Activated T-helper 1 cell treated with anti-CD3 and anti-CD28 coated beads, Interleukin-2, amount 50 U/mL, for 16 hours (primary cell): ENCODE data around the gene PLEKHB2.
"Not testable (repeated sequence)": the region's sequence is repeated elsewhere in the genome, so short reads cannot be mapped to it uniquely, and the experiment has no call there.

ENCODE experiments used
- DNase-seq, 2 donors: peaks; one replicate each; pipeline ENCODE4 v3.0.0-alpha.2; 2020; ENCODE audit warnings: low read depth in 1 of 2, low spot score in 1 of 2

Gene PLEKHB2, protein sequence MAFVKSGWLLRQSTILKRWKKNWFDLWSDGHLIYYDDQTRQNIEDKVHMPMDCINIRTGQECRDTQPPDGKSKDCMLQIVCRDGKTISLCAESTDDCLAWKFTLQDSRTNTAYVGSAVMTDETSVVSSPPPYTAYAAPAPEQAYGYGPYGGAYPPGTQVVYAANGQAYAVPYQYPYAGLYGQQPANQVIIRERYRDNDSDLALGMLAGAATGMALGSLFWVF

DNA sequence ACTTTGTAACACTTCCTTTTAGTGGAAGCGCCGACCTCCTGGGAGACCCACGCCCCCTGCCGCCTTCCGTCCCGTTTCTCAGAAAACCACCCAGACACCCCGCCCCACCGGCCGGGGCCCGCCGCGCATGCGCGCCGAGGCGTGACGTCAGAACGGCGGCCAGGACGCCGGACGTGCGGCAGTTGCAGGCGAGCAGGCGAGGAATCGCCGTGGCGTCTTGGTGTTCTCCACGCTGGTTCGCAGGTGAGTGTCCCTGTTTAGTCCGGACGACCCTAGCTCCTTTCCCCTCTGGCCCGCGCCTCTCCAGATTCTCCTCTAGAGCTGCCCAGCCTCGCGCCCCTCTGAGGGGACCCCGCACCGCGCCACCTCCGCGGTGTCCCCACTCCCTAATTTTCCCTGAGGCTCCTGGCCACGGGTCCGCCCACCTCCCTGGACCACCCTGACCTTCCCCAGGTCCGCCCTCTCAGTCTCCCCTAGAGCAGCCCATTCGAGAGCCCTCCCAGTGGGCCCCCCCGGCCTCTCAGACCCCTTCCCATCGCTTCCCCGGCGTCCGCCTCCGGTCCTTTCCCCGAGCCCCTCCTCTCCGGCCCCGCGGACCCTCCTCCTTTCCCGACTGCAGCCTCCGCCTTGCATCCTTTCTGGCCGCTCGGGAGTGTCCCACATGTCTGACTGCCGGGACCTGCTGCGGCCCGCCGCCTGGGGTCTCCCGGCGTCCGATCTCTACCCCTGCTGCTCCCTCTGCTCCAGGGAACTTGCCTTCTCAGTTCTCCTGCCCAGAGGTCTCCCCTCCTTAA is at the start of gene PLEKHB2:
Gene PLEKHB2, plus strand, starts transcription at position 181 of the 794 bp plus-strand sequence. CDS start 15,606 bp downstream, outside the sequence.
- peak; percentile 84 to 90 for DNase-seq

DNA sequence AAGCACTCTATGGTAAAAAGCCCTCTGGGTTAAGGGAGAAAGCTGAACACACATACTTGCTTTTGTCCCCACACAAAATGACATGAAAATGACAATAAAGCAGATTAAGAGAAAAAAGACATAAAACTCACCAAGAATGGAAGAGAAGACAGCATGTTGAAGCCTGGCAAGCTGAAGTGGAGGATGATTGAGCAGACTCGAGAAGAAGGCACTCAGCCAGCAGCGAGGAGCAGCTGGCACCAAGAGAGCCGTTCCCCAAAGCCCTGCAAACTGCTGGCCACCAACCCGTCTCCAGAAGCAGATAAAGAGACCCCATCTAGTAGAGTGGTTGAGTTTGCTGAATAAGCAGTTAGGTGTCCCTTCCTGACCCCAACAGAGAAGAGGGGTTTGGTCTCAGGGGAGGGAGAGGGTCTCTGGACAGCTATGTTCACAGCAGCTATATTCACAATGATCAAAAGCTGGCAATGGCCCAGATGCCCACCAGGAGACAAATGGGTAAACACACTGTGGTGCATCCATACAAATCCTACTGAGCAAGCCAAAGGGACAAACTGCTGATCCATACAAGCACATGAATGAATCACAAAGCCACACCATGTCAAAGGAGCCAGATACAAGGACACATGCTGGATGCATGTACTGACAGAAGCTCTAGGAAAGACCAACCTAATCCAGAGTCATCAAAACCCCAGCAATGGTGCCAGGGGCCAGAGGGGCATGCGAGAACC is 48.8 kb upstream of the PLEKHB2 start:
- no peak for DNase-seq

DNA sequence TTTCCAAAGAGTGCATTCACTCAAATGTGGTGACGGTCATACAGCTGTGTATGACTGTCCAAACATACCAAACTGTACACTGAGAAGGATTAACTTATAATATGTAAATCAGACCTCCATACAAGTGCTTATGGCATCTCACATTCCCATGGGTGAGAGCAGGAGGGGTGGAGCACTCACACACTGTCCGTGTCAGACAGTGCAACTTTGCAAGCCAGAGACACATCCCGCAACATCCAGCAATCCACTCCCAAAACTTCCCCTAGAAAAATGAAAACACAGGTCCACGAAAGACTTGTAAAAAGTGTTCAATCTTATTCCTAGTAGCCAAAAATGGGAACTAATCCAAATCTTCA is 48.2 kb upstream of the PLEKHB2 start:
- no peak for DNase-seq

DNA sequence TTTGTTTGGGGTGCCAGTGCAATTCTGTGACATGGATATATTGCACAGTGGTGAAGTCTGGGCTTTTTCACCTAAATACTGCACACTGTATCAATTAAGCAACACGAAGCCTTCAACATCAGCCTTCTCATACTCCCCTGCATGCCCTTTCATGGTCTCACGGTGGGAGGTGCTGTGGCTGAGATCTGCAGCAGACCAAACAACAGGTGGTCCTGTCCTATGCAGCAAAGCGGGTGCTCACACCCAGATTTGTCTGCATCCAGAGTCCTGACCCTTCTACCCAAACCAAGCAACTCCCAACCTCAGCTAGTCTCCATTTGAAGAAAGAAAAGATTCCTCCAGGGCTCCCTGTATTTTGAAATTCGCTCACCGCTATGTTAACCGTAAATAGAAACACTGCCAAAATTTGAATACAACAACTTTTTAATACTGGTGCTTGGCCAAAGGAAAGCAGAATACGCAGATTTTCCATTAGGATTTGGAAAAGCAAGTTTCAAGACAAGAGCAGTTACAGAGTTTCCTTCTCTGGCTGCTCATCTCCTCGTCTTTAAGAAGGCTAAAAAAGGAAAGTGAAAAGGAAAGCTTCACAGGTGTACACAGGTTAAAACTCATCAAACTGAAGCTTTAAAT is 46.8 kb upstream of the PLEKHB2 start:
- DNase-seq: no peak

DNA sequence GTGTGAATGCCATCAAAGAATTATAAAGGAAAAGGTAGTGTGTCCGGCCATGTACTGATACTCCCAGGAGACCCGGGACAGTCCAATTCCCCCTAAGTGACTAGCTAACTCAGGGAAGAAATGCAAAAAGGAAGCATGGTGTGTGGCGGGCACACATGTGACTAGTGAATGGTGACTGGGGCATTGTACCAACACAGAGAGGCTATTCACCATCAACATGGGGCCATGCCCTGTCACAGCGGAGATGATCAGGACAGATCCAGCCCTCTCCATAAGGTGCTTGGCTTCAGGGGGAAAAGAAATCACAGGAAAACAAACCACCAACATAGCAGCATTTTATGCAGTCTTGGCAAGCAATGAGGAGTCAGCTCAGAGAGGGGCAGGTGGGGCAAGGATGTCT is 46.2 kb upstream of the PLEKHB2 start:
- DNase-seq: no peak

DNA sequence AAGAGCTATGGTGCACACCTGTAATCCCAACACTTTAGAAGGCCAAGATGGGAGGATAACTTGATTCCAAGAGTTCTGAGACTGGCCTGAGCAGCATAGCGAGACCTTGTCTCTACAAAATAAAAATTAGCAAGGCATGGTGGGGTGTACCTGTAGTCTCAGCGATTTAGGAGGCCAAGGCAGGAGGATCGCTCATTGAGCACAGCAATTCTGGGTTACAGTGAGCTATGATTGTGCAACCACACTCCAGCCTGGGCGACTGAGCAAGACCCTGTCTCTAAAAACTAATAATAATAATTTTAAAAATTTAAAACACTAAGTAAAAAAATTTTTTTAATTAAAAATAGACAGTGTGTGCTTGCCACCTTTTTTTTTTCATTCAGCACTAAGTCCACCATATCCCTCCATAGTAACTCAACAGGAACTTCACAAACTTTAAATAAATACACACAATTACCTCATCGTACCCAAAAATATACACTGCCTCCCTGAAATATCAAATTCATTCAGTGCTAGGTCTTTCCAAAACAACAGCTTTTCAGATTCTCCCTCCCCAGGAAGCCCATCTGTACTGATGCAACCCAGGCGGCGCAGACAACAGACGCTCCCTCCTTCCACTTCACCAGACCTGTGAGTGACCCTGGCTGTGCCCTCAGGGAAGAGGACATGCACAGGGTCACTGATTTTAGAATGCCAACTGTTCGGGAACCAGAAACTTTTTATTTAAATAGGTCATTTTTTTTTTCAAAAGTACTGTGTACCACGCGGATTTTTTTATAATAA is 41.4 kb upstream of the PLEKHB2 start:
- DNase-seq: no peak

DNA sequence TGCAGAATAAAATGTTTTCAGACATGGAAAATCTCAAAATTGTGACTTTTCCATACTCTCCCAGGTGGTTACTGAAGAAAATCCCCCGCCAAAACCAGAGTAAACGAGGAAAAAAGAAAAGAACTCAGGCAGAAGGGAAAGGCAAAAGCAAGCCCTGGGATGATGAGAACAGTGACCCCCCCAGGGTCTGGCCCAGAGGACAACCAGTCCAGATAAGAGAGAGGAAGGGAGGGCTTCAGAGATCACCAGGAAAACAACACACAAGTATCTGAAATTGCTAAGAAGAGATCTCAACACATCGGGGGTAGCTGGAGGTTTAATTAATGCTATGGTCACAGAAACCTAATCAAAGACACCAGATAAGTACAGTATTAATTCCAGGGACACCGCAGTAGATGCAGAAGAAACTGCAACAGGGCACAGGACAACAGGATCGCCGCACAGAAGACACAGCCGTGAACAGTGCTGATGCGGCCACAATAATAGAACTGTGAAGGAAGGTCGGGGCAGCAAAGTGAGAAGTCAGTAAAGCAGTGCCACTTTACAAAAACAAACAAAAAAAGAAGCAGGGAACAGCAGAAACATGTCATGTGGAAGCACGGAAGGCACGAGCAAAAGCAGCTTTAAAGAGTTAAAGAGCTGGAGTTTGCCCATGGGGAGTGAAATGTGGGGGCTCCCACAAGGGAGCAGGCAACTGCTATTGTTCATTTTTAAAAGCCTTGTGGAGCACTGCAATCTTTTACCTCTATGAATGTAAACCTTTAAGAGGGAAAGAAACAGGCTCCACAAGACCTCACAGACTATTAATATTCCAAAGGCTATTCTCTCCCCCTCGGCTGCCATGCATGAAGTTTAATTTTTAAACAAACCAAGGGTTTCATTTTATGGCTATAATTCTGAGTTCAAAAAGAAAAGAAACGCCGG is 40.3 kb upstream of the PLEKHB2 start:
- DNase-seq: no peak

DNA sequence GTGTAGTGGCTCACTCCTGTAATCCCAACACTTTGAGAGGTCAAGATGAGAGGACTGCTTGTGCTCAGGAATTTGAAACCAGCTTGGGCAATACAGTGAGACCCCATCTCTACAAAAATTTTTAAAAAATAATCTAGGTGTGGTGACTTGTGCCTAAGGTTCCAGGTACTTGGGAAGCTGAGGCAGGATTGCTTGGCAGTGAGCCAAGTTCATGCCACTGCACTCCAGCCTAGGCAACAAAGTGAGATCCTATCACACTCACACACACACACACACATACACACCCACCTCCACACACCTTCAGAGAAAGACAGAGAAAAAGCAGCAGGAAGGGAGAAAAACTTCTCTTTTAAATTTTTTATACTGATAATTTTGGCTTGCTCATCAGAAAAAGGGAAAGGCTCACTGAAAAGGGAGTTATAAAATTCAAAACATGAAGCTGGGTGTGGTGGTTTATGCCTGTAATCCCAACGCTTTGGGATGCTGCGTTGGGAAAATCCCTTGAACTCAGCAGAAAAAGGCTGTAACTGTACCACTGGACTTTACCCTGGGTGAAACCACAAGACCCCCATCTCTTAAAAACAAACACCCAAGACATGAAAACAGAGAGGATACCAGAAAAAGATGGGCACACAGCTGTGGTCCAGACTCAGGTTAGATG is 37.5 kb upstream of the PLEKHB2 start:
- DNase-seq: no peak

DNA sequence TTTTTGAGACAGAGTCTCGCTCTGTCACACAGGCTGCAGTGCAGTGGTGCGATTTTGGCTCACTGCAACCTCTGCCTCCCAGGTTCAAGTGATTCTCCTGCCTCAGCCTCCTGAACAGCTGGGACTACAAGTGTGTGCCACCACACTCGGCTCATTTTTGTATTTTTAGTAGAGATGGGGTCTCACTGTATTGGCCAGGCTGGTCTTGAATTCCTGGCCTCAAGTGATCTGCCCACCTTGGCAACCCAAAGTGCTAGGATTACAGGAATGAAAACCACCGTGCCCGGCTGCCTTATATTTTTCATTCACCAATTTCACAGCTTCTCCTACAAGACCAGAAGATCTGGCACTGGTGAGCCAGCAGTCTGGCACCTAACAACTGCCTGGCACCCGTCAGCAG is 37.0 kb upstream of the PLEKHB2 start:
- not testable (repeated sequence) for DNase-seq

DNA sequence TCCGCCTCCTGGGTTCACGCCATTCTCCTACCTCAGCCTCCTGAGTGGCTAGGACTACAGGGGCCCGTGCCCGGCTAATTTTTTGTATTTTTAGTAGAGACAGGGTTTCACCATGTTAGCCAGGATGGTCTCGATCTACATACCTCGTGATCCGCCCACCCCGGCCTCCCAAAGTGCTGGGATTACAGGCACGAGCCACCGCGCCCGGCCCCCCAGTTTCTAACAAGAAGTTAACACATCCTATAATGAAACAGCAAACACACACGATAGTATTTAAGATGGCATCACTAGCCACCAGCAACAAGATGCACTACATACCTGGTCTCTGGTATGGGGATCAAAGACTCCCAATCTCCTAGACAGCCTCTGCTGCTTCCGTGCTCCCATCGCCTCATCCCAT is 29.6 kb upstream of the PLEKHB2 start:
- DNase-seq: not testable (repeated sequence)

DNA sequence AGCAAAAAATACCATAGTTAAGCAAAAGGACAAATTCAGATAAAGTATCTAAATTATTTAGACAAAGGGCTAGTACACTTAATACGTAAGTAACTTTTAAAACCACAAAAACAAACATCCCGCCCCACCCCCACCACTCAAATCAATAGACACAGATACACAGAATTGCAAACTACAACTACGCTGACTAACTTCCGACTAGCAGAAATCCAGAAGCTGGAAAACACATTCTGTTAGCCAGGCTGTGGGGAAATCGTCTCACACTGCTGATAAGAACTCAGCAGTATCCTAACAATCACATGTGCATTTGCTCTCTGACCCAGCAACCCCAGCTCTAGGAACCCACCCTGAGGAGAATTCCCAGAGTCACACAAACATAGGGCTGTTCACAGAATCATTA is 28.4 kb upstream of the PLEKHB2 start:
- no peak for DNase-seq

DNA sequence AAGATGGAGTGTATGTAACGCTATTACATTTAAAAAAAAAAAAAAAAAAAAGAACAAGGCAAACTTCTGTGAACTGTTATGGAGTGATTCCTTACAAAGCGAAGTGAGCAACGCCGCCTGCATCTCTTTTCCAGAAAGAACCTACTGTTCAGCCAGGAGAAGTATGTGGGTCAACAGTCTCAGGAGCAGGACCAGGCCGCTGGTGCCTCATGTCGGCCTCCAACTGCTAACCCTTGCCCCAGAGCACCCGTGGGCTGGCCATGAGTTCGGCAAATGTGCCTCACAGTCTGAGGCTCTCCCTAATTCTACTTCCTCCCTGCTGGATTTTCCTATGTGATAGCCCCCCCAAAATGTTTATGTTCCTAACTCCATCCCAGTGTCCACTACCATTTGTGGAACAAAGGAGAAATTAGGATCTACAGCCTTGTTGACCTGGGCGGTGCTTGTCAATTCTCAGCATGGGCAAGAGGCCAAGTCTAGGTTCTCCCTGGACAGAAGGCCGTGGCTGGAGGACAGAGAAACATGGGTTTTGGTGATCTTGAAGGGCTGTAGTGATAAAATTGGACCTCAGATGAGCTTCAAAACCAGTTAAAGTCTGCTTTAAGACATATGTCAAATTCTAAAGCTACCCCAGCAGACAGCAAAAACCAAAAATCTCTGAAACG is 27.8 kb upstream of the PLEKHB2 start:
- DNase-seq: no peak

DNA sequence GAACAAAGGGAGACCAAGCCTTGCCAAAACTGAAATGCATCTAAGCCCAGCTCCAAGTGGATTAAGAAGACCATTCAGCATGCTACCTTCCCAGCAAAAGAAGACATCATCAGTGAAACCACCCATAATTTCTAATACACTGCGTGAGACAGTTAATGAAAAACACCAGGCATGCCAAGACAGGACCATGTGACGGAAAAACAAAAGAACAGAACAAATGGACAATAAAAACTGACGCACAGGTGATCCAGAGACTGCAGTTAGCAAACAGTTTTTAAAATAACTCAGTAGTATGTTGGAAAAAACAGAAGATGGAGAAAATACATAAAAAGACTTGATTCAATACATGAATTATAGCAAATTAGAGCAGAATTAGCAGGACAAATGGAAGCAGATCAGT is 27.2 kb upstream of the PLEKHB2 start:
- DNase-seq: no peak

DNA sequence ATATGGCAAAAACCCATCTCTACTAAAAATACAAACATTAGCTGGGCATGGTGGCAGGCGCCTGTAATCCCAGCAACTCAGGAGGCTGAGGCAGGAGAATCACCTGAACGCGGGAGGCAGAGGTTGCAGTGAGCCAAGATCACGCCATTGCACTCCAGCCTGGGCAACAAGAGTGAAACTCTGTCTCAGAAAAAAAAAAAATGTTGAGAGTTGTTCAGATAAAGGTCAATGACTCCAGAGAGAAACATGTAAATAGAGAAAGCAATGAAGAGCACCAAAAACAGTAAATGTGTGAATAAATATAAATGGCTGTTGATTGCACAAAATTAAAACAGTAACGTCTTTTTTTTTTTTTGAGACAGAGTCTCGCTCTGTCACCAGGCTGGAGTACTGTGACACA is 25.2 kb upstream of the PLEKHB2 start:
- not testable (repeated sequence) for DNase-seq

DNA sequence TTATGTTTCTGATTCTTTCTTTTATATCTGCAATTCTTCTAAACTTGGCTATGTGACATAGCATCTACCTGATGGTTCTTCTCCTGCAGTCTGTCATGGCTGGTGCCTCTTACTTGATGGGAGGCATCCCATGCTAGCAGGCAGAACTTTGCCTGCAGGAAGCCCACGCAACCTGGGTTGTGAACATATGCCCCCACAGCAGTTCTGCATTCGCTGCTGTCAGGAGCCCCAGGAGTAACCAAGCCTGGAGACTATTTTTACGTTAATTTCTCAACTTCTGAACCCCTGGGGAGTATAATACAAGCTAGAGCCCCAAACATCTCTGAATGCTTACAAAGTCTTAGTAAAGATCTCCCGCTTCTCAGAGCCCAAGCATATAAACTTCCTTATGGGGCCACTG is 23.9 kb upstream of the PLEKHB2 start:
- DNase-seq: no peak

DNA sequence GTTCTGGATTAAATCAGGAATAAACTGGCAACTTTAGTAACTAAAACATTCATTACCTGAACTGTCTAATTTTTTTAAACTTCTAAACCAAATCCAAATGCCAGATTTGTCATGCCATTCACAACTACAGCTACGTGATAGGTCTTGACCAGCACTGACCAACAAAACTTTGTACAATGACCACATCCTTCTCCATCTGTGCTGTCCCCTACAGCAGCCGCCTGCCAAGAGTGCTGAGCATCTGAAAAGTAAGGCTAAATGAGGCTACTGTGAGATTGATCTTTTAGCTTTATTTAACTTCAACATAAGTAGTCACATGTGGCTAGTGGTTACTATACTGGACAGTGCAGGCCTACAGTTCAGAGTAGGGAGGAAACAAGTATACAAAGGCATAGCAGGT is 19.5 kb upstream of the PLEKHB2 start:
- DNase-seq: no peak

DNA sequence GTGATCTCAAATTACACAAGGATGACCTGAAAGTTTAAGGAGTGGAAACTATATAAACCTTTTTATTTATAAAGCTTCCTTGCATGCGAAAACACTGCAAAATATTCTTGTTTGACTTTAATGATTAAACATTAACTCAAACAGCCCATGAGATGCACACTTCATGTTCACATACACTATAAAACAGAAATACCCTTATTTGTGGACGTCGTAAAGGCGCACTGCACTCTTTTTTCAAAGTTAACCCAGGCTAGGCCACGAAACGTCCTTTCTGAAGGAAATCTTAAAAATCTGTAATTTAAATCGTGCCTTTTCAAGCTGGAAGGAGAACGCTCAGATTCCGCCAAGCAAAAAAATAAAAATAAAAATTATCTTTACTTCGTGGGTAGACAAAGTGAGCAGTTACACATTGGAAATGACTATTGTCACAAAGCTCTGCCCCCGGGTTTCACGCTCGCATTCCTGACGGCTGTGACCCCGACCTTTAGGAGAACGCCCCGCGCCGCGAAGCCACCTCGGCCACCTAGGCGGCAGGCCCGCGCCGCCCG is 12.6 kb upstream of the PLEKHB2 start:
- no peak for DNase-seq

DNA sequence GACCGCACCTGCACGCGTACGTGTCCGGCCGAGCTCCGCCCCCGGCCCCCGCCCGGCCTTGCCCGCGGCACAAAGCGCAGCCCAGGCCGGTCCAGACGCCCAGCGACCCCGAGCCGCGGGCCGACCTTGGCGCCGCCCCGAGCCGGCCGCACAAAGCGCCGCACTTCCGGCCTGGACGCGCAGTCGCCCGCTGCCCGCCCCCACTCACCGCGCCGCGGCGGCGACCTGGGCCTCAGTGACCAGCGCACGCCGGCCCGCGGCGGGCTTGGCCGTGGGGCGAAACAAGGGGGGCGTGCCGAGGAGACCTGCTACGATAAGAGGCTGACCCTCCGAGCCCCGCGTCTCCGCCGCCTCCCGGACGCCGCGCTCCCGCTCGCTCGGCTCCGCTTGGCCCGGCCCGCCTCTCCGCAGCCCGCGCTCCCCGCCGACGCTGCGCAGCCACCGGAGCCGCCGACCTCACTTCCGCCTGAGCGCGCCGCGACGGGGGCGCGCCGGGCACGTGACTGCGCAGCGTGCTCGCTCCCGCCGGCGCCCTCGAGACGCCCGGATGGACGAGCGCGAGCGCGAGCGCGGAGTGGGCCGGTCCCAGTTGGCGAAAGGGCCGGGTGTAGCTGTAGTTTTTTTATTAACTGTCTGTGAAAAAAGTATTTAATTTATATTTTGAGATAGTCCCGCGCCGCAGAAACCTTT is 12.0 kb upstream of the PLEKHB2 start, which contains the start of gene FAM168B:
Gene FAM168B, minus strand, starts transcription at position 455 of the 690 bp plus-strand sequence. CDS start 10,814 bp downstream, outside the sequence.
- DNase-seq: peak; percentile 77 to 87
